BE2C (cell line): Measurements from ENCODE around the gene PAX8.

Experiments used
- DNase-seq: peaks from one replicate; pipeline ENCODE4 v3.0.0-alpha.2; 2020
- H3K27me3 ChIP-seq: fragments of 250-450 bp; sonication (Bioruptor Pico); 2 replicates; pipeline ENCODE4 v1.5.1; 2020; ENCODE audit warnings: mild to moderate bottlenecking
- H3K36me3 ChIP-seq: fragments of 250-450 bp; sonication (Bioruptor Pico); 2 replicates; pipeline ENCODE4 v1.5.1; 2020; ENCODE audit warnings: mild to moderate bottlenecking
- H3K4me1 ChIP-seq: fragments of 250-450 bp; sonication (Bioruptor Pico); 2 replicates; pipeline ENCODE4 v1.5.1; 2020
- H3K4me3 ChIP-seq: 2 replicates; pipeline ENCODE4 v1.5.1; 2011; ENCODE audit warnings: low read depth, low read length
- H3K9me3 ChIP-seq: fragments of 250-450 bp; sonication (Bioruptor Pico); 2 replicates; pipeline ENCODE4 v1.5.1; 2020
- CTCF ChIP-seq: IDR thresholded peaks from 2 replicates; pipeline ENCODE4 v1.5.1; 2012; ENCODE audit warnings: mild to moderate bottlenecking, low read depth, low read length

The PAX8 gene

GRCh38 chr2:113173542-113174375 lies 105.0 kb downstream of the PAX8 start, which contains the start of gene PSD4:
PSD4 (plus strand) TSS chr2:113173971; CDS start chr2:113182457, 8,486 bp downstream.
- H3K4me1 ChIP-seq, result no peaks in the 10 kb centered on the region
- no peak within 1 kb of the TSS for H3K4me3 ChIP-seq
- DNase-seq, result no peak
- H3K27me3 ChIP-seq, result no peaks in the 10 kb centered on the region
- no peaks in the 10 kb centered on the region for H3K36me3 ChIP-seq
- TF ChIP-seq CTCF, result no peak
- no peaks in the 10 kb centered on the region for H3K9me3 ChIP-seq

- DNase-seq, result no peak
Observed at GRCh38 chr2:113172721-113173541, 105.8 kb downstream of the PAX8 start.

GRCh38 chr2:113171334-113172075 lies 107.2 kb downstream of the PAX8 start:
- no peaks in the 10 kb centered on the region for H3K27me3 ChIP-seq
- DNase-seq, result no peak
- H3K9me3 ChIP-seq, result no peaks in the 10 kb centered on the region
- H3K4me1 ChIP-seq, result no peaks in the 10 kb centered on the region
- no peak for TF ChIP-seq CTCF
- no peak overlapping the region for H3K4me3 ChIP-seq
- H3K36me3 ChIP-seq, result no peaks in the 10 kb centered on the region

More at GRCh38 chr2:113172721-113173541, 105.8 kb downstream of the PAX8 start:
- Histone ChIP-seq H3K4me3 (no peak overlapping the region), H3K4me1 (no peaks in the 10 kb centered on the region), H3K9me3 (no peaks in the 10 kb centered on the region), H3K27me3 (no peaks in the 10 kb centered on the region), H3K36me3 (no peaks in the 10 kb centered on the region)
- TF ChIP-seq CTCF, result no peak

GRCh38 chr2:113169586-113169985 lies 109.1 kb downstream of the PAX8 start:
- Histone ChIP-seq H3K27me3 (no peaks in the 10 kb centered on the region), H3K4me1 (no peaks in the 10 kb centered on the region), H3K4me3 (no peak overlapping the region), H3K9me3 (no peaks in the 10 kb centered on the region), H3K36me3 (no peaks in the 10 kb centered on the region)
- no peak for DNase-seq
- no peak for TF ChIP-seq CTCF

GRCh38 chr2:113169002-113169530 lies 109.7 kb downstream of the PAX8 start:
- Histone ChIP-seq H3K4me1 (no peaks in the 10 kb centered on the region), H3K9me3 (no peaks in the 10 kb centered on the region)
- DNase-seq, result no peak

More at GRCh38 chr2:113169002-113169530, 109.7 kb downstream of the PAX8 start:
- Histone ChIP-seq H3K36me3 (no peaks in the 10 kb centered on the region), H3K27me3 (no peaks in the 10 kb centered on the region), H3K4me3 (no peak overlapping the region)
- no peak for TF ChIP-seq CTCF
